Lower leg skin (tissue), 3 donors: ENCODE results near the gene AGPAT2.

Source experiments
- CTCF ChIP-seq, 3 donors: fragments of 450-650 bp; IDR thresholded peaks; one replicate each; pipeline ENCODE4 v1.5.1; 2016; ENCODE audit warnings: antibody characterized with exemption in 3 of 3, mild to moderate bottlenecking in 3 of 3, moderate library complexity in 2 of 3
- POLR2A ChIP-seq, 2 donors: fragments of 450-650 bp; IDR thresholded peaks; one replicate each; pipeline ENCODE4 v1.6.1; 2016 to 2017; ENCODE audit warnings: antibody characterized with exemption in 2 of 2, mild to moderate bottlenecking in 1 of 2, moderate library complexity in 1 of 2

GRCh38 chr9:136624184-136624951 lies 62.9 kb downstream of the AGPAT2 start:
- TF ChIP-seq CTCF (IDR thresholded peaks at IDR 0.05) = no peak
- TF ChIP-seq POLR2A (IDR thresholded peaks at IDR 0.05) = no peak
